Kasumi-1 (cell line): ENCODE results near the gene TSC2.
"Not testable (repeated sequence)": the region's sequence is repeated elsewhere in the genome, so short reads cannot be mapped to it uniquely, and the experiment has no call there.

ENCODE experiments used
- DNase-seq, 2 experiments: peaks; one replicate each; lab custom pipeline; 2025; lab: John Stamatoyannopoulos, UW

Gene TSC2

DNA sequence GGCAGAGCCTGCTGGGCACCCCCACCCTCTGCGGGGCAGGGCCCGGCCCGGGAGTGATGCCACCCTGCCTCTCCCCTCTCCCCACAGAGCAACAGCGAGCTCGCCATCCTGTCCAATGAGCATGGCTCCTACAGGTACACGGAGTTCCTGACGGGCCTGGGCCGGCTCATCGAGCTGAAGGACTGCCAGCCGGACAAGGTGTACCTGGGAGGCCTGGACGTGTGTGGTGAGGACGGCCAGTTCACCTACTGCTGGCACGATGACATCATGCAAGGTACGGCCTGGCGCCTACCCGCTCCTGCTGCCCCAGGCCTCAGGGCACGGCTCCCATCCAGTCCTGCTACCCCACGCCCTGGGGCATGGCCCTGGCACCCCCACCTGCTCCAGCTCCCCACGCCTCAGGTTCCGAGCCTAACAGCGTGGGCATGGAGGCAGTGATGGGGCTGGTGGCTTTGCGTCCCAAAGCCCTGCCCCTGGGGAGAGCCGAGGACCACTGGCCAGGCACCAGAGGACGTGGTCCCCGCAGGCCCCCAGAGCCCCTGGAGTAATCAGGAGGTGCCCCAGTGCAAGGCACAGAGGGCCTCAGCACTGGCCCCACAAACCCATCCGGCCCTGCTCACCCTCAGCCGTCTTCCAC, 38.4 kb downstream of the TSC2 start:
- DNase-seq = no peak

DNA sequence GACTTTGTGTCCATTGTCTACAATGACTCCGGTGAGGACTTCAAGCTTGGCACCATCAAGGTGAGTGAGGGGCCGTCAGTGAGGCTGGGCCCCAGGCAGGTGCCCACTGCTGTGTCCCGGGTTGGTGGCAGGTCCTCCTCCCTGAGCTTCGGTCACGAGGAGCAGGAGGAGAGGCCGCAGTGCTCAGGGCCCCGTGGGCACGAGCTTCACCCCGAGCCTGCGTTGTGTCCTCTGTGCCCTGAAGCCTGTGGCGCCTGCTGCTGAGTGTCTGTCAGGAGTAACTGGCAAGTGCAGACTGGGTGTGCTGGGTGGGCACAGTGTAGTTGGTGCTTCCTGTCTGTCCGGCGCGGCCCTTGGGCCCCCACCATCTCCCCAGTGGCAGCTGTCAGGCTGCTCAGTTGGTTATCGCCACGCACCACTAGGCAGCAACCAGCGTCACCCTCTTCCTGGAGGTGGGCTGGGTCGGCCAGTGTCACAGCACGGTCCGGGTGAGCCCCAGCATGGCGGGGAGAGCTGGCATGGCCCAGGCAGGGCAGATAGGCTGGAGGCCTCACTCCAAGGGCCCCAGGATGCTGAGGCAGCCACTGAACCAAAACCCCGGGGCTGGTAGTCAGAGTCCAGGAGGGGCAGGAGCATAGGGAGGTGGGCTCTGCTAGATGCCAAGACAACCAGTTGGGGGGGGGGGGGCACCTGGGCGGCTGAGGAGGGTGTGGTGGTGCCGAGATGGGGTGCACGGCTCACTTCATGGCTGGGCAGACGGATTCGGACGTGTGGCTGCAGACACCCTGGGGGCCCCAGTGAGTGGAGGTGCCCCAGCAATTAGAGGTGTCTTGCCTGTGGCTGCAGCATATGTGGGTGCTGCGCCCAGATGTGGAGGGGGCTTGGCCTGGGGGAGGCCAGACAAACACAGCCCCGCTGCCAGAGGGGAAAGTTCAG, 39.3 kb downstream of the TSC2 start:
- DNase-seq = no peak

- no peak for DNase-seq
These were observed 40.2 kb downstream of the TSC2 start for GRCh38 chr16:2087748-2088631.

DNA sequence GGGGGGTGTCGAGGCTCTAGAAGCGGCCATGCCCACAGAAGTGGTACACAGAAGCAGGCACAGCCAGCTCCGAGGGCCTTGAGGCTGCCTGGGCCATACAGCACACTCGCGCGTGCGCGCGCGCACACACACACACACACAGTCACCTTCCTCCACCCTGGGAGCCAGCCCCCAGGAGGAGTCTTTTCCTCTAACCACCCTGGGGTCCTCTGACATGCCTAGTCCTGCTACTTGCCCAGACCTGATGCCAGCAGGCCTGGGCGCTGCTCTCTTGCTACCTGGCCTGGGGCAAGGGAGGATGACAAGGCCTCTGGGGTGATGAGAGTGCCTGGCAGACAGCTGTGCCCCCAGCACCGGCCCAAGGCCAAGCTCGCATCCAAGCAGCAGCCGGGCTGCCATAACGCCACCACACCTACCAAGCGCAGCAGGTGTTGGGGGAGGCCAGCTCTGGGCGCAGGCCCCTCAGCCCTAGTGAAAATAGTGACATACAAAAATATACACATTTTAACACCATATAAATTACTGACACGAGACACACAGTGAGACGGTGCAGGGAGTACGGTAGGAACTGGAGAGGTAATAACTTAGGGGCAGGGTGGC, 41.1 kb downstream of the TSC2 start:
- DNase-seq = no peak

DNA sequence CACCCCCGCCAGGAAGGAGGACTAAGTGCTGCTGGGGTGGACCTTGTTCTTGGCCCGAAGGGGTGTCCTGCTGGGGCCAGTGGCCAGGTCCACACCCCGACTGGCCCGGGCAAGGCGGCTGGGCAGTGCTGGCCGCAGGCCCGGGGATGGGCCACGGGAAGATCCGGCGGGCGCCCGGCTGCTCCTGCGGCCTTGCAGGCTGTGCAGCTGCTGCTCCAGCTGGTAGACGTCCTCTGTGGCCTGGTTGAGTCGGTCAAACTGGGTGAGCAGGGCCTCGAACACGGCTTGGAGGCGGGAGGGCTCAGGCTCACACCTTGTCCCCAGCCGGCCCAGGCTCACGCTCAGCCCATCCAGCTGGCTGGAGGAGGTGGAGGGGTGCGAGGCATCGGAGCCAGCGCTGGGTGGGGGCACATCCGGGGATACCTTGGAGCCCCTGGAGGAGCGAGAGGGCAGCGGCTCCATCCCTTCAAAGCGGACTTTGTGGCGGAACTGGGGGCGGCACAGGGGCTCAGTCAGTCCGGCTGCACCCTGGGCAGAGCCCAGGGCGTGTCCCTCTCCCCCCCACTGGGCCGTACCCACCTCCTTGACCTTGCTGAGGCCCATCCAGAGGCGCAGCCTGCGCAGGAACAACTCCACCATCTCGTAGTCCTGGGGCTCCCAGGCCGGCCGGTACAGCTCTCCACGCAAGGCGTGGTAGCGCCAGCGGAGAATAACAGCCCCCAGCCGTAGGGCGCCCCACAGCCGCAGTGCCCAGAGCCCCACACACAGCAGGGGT, 42.1 kb downstream of the TSC2 start:
- no peak for DNase-seq

GRCh38 chr16:2090481-2090776, 42.6 kb downstream of the TSC2 start:
- DNase-seq = no peak

GRCh38 chr16:2090777-2091546, 43.2 kb downstream of the TSC2 start:
- DNase-seq = no peak

DNA sequence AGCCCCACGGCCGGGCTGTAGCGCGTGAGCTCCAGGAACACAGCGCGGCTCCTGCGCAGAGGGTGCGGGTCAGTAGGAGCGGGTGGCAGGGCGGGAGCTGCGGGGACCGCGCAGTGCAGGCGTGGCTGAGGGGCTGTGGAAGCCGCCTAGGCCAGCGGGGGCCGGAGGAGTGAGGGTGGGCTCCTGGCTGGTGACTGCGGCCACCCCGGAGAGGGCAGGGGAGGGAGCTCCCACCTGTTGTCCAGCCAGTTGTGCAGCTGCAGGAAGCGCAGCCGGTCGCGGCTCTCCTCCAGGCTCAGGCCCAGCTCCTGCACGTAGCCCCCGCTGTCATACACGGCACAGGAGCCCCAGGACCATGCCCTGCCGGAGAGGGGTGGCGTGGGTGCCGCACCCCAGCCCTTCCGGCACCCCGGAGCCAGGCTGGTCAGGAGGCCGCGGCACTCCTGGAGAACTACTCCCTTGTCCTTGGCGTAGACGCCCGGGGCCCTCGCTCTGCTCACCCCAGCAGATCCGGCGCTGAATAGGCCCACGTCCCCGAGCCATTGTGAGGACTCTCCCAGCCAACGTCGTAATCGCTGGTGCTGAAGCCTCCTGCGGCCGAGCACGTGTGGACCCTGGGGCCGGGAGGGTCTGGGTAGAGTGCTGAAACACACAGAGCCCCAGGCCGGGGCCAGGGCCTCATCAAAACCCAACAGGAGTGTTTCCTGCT, 43.9 kb downstream of the TSC2 start:
- DNase-seq = no peak

- DNase-seq = no peak
These were observed 44.5 kb downstream of the TSC2 start for GRCh38 chr16:2092256-2092620.

DNA sequence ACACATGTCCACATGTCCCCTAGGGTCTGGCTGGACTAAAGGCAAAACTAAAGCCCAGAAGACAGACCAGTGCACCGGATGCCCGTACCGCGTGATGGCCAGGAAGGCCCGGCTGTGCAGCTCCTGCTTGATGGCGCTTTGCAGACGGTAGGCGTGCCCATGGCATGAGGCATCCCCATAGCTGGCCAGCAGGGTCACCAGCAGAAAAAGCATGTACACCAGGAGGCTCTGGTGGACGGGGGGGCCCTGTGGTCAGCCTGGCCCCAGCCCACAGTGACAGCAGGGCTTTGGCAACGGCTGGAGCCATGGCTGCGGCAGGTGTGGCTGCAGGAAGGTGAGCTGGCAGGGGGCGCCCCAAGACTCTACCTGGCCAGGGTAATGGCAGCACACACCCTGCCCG, 45.1 kb downstream of the TSC2 start:
- no peak for DNase-seq

- no peak for DNase-seq
These were observed 46.0 kb downstream of the TSC2 start for GRCh38 chr16:2093793-2094192.

DNA sequence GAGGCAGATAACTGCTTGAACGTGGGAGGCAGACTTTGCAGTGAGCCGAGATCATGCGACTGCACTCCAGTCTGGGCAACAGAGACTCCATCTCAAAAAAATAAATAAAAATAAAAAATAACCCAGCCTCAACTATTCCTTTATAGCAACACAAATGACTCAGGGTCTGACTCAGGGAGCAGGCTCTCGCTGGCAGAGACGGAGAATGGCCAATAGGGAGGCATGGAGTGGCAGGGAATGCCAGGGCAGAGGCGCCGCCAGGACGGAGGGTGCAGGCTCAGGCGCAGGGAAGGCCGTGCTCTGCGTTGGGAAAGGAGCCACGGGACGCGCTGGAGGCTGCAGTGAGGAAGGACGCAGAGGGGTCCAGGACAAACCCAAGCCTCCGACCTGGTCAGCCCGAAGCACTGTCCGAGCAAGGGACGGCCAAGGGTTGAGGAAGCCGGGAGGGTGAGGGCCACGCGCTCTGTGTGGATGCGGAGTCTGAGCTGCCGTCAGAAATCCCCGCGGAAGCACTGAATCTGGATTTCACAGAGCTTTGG, 47.6 kb downstream of the TSC2 start:
- DNase-seq = no peak

DNA sequence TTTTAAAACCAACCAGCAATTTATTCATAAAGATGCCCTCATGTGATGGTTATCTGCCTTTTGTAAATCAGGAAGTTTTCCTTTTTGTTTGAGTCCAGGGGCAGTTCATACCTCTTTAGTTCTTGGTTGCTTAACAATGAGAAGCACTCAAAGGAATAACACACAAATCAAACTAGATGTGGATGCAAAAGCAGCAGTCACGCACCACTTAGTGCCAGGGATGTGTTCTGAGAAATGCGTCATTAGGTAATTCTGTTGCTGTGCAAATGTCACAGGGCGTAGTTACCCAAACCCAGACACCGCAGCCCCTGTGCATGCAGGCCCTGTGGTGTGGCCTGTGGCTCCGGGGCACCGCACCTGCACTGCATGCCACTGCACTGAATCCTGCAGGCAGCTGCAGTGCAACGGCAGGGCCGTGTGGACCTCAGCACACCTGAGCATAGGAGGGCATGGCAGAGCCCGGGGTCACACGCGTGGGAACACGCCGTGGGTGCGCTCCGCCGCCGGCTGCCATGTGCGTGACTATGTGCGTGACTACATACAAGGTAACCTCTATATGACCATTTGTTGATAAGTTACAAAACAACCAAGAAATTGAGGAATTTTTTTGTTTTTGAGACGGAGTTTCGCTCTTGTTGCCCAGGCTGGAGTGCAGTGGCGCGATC, 48.3 kb downstream of the TSC2 start:
- DNase-seq = no peak

GRCh38 chr16:2096853-2097595, 49.2 kb downstream of the TSC2 start:
- DNase-seq = no peak

DNA sequence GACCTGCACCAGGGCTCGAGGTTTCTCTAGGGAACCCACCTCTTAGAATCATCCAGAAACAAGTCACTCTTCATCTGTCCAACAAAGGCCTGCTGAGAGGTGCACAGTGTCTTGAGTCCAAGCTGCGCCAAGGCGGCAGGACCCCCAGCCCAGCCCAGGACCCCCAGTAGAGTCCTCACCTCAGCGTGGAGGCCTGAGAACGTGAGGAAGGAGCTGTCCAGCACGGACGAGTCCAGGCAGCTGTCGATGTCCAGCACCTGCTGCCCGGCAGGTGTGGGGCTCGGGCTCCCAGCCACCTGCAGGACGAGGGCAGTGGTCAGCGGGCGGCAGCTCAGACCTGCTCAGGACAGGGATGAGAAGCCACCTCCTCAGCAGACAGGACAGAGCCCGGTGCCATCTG, 49.9 kb downstream of the TSC2 start:
- not testable (repeated sequence) for DNase-seq

DNA sequence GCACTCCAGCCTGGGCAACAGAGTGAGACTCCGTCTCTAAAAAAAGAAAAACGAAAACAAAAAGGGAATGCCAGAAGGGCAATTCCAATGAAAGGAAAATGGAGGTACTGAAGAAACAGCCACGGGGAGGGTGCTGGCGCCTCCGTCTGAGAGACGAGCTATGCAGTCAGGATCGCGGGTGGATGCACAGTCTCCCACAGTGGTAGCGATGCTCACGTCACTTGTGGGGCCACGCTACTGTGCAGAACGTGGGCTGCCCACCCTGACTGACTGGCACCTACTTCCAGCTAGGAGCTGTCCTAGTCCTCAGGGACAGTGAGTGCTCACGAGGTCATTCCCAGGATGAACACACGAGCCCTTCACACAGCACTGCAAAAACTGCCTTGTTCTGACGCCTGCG, 53.8 kb downstream of the TSC2 start:
- not testable (repeated sequence) for DNase-seq

GRCh38 chr16:2102471-2102870, 54.7 kb downstream of the TSC2 start:
- DNase-seq = no peak

DNA sequence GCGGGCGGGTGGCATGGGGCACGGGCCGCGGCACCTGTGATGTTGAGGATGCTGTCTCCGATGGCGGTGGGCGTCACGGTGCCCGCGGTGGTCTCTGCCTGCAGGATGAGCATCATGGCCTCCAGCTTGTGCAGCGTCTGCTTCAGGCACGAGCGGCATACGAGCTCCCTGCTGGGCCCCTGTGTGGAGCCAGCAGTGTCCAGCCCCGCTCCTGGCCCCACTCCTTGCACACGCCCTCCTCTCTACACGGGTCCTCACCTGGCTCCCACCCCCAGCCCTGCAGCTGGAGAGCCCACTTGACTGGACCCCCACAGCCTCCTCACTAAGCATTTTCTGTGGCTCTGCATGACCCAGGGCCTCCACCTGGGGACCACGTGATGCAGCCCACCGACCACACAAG, 56.7 kb downstream of the TSC2 start:
- not testable (repeated sequence) for DNase-seq

DNA sequence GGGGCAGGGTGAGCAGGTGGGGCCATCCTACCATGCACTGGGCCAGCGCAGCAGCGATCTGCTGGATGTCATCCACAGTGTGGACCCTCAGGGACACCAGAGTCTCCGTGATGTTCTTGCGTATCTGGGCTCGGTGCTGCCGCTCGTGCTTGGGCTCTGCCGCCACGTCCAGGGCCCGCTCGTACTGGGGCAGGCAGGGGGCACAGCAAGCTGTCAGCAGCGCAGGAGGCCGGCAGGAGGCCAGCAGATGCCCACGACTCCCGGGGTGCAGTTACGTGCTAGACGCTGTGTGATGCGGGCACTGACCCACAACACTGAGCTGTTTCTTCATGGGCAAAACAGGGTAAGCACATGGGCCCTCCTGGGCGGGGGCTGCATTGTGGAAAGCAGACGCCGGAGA, 57.5 kb downstream of the TSC2 start:
- DNase-seq = not testable (repeated sequence)
